HepG2 (cell line): ENCODE results near the gene TNFSF13B.

ENCODE experiments used
- ELF1 ChIP-seq: sonication (generic); formaldehyde crosslinking; IDR thresholded peaks from 2 replicates; pipeline ENCODE4 v1.4.0; 2020; ENCODE audit warnings: missing genetic modification reagents
- EP300 ChIP-seq, 3 experiments: sonication (generic) in 1 of 3; formaldehyde crosslinking in 1 of 3; IDR thresholded peaks; 2 replicates each; pipeline versions ENCODE4 v1.5.1 to v1.6.1; 2011 to 2020; ENCODE audit warnings: low read depth in 2 of 3, low read length in 2 of 3, borderline replicate concordance in 1 of 3, improper control_type of control experiment in 1 of 3, mild to moderate bottlenecking in 1 of 3, missing genetic modification reagents in 1 of 3, moderate library complexity in 1 of 3
- ERF ChIP-seq: IDR thresholded peaks from 2 replicates; pipeline ENCODE4 v1.6.1; 2018; ENCODE audit warnings: missing biosample characterization, missing genetic modification reagents
- FOSL1 ChIP-seq: sonication (generic); formaldehyde crosslinking; IDR thresholded peaks from 2 replicates; pipeline ENCODE4 v1.9.0; 2021; ENCODE audit warnings: missing genetic modification reagents, borderline replicate concordance
- HES4 ChIP-seq: sonication (generic); formaldehyde crosslinking; IDR thresholded peaks from 2 replicates; pipeline ENCODE4 v1.9.0; 2021; ENCODE audit warnings: mild to moderate bottlenecking, missing genetic modification reagents, borderline replicate concordance
- JUN ChIP-seq: sonication (generic); formaldehyde crosslinking; IDR thresholded peaks from 2 replicates; pipeline ENCODE4 v1.4.0; 2020; ENCODE audit warnings: mild to moderate bottlenecking, missing genetic modification reagents
- KDM5A ChIP-seq: fragments of 200-600 bp; sonication (generic); IDR thresholded peaks from 2 replicates; pipeline ENCODE4 v1.7.0; 2018; ENCODE audit warnings: antibody characterized with exemption, mild to moderate bottlenecking, low read length, borderline replicate concordance
- POLR2A ChIP-seq, 2 experiments: IDR thresholded peaks; 2 replicates each; pipeline ENCODE4 v1.6.1; 2011; ENCODE audit warnings: low read depth in 2 of 2, low read length in 2 of 2, mild to moderate bottlenecking in 1 of 2, moderate library complexity in 1 of 2; ENCODE audit not compliant: insufficient read depth in 1 of 2
- RBM39 ChIP-seq: fragments of 200-400 bp; formaldehyde crosslinking; IDR thresholded peaks from one replicate; pipeline ENCODE4 v1.6.1; 2018; ENCODE audit warnings: antibody characterized with exemption, mild to moderate bottlenecking, low read depth, low read length; ENCODE audit not compliant: poor library complexity, severe bottlenecking
- TF ChIP-seq, protein P1 (sequence below): sonication (generic); formaldehyde crosslinking; IDR thresholded peaks from 2 replicates; pipeline ENCODE4 v1.5.0; 2020; ENCODE audit warnings: mild to moderate bottlenecking, missing genetic modification reagents, moderate library complexity

DNA sequence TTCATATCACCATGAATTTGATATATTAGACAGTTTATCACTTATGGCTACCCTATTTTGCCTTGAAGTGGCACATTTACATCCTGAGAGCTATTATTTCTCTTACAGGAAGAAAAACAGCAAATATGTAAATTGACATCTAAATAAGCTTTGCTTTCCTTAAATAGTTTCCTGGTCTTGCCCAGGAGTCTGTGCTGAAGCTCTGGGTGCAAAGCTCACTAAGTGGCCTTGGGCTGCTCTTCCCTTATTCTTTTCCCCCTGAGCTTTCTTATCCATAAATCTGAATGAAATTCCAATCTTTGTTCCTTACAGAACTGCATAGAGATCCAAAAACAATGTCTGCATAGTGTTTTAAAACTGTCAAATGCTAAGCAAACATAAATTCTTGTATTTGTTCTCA, 56.3 kb downstream of the TNFSF13B start:
- no peak for TF ChIP-seq KDM5A
- no peak for TF ChIP-seq POLR2A (IDR thresholded peaks at IDR 0.05; ENCODE audit: insufficient read depth in 1 of 2, low read depth in 2 of 2, low read length in 2 of 2)
- TF ChIP-seq HES4: no peak
- TF ChIP-seq RBM39: no peak
- TF ChIP-seq, protein P1, sequence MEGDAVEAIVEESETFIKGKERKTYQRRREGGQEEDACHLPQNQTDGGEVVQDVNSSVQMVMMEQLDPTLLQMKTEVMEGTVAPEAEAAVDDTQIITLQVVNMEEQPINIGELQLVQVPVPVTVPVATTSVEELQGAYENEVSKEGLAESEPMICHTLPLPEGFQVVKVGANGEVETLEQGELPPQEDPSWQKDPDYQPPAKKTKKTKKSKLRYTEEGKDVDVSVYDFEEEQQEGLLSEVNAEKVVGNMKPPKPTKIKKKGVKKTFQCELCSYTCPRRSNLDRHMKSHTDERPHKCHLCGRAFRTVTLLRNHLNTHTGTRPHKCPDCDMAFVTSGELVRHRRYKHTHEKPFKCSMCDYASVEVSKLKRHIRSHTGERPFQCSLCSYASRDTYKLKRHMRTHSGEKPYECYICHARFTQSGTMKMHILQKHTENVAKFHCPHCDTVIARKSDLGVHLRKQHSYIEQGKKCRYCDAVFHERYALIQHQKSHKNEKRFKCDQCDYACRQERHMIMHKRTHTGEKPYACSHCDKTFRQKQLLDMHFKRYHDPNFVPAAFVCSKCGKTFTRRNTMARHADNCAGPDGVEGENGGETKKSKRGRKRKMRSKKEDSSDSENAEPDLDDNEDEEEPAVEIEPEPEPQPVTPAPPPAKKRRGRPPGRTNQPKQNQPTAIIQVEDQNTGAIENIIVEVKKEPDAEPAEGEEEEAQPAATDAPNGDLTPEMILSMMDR: no peak
- TF ChIP-seq ERF (CRISPR knock-in tag): no peak
- TF ChIP-seq FOSL1 (CRISPR knock-in tag): no peak
- TF ChIP-seq JUN: no peak
- TF ChIP-seq ELF1 (CRISPR knock-in tag): no peak
- no peak for TF ChIP-seq EP300 (IDR thresholded peaks at IDR 0.05; ENCODE audit: low read depth in 2 of 2, low read length in 2 of 2)
- no peak for TF ChIP-seq EP300 (CRISPR knock-in tag; IDR thresholded peaks at IDR 0.05; ENCODE audit: borderline replicate concordance)
